Activated T-helper 1 cell treated with anti-CD3 and anti-CD28 coated beads, Interleukin-2, amount 50 U/mL, for 16 hours (primary cell): ENCODE measurements around the gene RASD1.
"Not testable (repeated sequence)": the region's sequence is repeated elsewhere in the genome, so short reads cannot be mapped to it uniquely, and the experiment has no call there.

Experiments
- DNase-seq, 2 donors: peaks; one replicate each; pipeline ENCODE4 v3.0.0-alpha.2; 2020; ENCODE audit warnings: low read depth in 1 of 2, low spot score in 1 of 2

The RASD1 gene

DNA sequence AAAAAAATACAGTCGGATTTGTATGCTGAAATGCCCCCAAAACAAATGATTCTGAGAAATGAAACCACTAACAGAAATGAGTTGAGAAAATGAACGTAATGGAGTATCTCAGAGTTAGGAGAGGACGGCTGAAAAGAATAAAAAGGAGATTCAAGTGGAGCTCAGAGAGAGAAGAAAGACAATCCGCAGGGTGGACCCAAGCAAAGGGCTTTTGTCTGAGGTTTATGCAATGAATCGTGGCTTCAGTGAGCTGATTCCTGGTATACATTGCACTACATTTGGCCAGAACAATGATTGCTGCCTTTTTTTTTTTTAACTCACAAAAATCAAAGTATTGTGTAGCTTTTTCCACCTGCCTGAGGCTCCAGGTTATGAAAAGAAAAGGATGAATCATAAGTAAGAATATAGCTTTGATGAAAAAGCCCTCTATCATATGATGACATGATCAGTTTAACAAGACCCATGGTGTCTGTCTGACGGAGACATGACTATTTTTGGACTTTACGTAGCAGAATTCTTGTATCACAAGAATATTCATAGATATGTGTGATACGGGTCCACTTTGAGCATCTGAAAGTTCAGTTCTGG lies 23.8 kb downstream of the RASD1 start:
- no peak for DNase-seq

DNA sequence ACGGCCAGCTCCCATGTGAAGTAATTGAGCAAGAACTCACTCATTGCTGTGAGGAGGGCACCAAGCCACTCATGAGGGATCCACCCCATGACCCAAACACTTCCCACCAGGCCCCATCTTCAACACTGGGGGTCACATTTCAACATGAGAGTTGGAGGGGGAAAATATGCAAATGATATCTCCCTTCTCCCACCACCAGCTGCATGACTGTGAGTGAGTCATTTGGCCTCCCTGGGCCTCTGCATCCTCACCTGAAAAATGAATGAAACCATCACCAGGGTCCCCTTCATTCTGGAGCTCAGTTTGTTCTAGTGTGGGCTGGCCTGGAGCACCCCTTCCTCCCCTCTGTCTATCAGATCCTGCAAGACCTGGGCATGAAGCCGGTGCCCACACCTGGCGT lies 26.2 kb downstream of the RASD1 start:
- DNase-seq: no peak

DNA sequence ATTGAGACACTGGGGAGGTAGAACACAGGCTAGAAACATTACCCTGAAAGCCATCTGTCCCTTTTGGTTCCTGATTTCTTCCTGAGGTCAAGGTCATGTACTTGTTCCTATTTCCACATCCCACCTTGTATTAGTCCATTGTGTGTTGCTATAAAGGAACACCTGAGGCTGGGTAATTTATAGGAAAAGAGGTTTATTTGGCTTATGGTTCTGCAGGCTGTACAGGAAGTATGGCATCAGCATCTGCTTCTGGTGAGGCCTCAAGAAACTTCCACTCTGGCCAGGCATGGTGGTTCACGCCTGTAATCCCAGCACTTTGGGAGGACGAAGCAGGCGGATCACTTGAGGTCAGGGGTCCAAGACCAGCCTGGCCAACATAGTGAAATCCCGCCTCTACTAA lies 26.8 kb downstream of the RASD1 start:
- no peak for DNase-seq

DNA sequence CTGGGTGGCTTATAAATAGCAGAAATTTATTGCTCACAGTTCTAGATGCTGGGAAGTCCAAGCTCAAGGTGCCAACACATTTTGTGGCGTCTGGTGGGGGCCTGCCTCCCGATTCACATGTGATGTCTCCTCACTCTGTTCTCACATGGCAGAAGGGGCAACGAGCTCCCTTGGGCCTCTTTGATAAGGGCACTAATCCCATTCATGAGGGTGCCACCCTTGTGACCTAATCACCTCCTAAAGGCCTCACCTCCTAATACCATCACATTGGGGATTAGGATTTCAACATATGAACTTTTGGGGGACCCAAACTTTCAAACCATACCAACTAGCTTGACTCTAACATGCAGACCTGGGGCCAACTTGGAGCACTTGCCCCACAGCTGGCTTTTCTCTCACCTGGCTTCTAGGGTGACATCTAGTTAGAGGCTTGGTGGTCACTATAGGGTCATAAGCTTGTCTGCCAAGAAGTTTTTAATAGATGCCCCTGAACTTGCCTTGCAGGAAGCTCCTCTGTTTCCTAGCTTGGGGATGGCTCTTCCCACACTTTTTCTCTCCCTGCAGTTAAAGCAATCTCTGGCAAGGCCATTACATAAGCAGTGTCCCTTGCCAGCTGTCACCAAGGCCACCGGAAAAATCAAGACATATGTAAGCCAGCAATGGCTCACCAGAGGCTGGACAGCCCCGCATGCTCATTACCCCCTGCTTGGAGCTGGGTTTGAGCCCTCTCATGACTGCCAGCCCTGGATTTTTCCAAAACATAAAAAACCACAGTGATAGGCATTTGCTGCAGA lies 27.8 kb downstream of the RASD1 start:
- no peak for DNase-seq

DNA sequence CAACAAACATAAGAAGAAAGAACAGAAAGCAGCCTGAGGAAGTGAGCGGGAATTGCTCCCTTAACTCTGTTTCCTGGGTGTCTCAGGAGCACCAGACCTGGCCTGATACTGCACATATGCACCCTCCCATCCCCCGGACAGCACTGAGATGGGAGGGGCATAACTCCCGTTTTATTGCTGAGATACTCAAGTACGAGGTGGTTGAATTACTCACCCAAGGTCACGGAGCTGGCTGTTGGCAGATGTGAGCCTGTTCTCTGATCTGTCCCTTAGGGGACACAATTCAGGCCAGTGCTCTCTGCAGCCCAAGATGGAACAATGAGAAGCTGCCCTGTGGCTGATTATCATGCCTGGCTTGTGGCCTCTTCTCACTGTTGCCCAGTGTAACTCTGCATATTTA lies 28.5 kb downstream of the RASD1 start:
- no peak for DNase-seq

DNA sequence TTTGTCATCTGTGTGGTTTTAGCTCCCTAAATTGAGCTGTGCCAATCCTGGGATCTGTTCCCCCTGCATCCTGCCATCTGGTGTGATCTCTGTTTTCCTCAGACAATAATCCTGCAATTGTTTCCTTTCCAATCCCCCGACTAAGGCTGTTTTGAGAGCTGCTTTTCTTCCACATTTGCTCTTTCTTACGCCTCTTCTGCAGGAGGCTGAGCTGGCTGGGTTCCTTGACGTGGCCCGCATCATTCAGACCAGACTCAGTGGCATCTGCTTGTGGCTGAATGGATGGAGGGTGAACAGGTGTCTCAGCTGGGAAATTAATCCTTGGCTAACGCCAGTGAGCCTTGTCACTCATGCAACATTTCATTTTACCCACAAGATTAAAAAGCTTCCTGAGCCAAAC lies 29.2 kb downstream of the RASD1 start:
- no peak for DNase-seq

DNA sequence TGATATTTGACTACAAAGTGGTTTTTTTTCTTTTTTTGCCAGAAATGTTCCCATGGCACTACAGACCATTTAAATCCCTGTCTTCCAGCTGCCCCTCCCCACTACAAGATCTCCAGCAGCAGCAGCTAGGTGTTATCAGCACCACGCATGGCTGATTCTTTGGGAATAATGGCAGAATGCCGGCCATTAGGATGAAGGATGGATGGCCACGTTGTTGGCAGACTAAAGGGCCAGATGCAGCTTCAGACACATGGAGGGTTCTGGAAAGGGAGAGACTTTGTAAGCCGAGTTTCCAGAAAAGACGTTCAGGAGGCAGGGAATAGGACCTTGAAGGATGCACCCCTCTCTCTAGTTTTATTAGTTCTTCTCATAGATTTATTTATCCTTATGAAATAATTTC lies 29.7 kb downstream of the RASD1 start:
- DNase-seq: no peak

DNA sequence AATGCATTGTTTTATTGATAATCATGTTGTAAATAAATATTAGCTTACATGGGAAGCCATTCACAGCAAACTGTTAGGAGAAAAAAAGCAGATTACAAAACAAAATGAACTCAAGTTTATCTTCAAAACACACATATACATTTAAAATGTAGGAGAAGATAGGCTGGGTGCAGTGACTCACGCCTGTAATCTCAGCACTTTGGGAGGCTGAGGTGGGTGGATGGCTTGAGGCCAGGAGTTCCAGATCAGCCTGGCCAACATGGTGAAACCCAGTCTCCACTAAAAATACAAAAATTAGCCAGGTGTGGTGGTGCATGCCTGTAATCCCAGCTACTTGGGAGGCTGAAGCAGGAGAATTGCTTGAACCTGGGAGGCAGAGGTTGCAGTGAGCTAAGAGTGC lies 30.3 kb downstream of the RASD1 start:
- DNase-seq: not testable (repeated sequence)

DNA sequence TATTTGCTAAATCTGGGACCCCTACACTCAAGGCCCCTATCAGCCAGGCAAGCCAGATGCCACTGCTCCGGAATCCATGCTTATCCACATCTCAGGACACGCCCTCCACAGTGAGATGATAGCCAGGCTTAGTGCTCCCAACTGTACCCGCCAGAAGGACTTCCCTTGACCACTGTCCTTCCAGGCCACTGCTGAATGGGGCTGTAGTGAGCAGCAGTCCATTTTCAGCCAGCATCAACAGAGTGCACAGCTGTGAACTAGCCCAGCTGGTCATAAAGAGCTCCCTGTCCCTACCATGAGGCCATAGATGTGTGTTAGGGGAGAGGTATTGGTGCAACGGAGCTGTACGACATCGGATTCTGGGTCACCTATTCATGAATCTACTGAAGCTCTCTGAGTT lies 32.4 kb downstream of the RASD1 start:
- no peak for DNase-seq

DNA sequence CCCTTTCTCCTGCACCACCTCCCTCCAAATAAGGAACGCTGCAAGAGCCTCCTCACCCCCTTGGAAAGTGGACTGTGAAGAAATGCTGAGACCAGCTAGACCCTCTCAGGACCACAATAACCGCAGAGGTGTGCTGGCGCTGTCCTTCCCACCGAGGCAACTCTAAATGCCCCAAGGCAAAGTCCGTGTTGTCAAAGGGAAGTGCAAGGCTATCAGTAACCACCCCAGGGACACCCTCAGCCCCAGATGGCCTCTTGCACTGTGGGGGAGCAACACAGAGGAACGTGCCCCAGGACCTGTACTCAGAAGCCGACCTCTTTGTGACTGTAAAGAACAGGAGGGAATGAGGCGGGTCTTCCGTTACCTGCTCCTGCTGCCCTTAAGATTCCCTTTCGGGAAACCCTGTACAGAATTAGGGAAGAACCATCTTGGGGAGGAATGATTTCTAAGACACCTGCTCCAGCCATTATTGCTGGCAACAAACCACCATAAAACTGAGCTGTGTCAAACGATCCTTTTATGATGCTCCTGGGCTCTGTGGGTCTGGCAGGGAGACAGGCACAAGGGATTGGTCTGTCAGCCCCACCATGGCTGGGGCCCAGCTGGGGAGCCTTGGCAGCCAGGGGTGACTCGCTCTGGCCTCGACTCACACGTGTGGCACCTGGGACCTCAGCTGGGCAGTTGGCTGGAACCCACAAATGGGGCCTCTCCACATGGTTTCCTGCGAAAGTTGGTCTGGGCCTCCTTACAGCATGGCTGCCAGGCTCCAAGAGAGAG lies 34.0 kb downstream of the RASD1 start:
- no peak for DNase-seq

DNA sequence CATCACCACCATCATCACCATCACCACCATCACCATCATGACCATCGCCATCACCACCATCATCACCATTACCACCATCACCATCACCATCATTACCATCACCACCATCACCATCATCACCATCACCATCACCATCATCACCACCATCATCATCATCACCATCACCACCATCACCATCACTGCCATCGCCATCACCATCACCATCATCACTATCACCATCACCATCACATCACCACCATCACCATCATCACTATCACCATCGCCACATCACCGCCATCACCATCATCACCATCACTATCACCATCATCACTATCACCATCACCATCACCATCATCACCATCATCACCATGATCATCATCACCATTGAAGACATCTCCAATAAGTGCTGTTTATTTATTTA lies 36.2 kb downstream of the RASD1 start:
- DNase-seq: no peak

DNA sequence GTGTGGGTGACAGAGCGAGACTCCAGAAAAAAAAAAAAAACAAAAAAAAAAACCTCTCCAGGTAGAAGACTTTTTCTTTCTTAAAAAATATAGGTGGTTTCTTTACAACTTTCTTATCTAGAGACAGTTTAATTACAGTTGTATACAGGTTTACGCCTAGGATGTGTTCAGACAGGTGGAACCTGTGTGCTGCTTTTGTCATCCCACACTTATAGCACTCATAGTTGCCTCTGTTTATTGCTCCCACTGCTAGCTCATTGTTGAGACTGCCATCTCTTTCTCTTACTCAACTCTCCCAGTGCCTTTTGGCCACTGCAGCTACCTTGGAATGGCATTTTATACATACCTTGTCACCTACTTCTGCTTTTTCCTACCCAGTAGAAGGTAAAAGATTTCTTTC lies 38.5 kb downstream of the RASD1 start:
- DNase-seq: no peak

DNA sequence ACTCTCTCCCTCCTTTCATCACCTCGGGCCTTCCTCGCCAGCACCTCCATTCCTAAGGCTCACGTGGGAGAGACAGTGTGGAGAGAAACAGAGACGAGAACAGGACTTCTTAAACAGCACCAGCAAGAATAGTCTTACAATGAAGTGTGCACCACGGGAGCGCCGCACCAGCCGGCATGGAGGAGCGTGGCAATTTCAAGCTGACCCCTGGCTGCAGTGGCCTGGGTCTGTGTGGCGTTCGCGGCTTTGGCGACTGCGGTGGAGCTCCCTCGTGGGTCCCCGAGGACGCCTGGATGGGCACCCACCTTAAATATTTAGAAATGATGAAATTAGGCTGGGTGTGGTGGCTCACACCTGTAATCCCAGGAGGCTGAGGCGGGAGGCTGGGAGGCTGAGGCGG lies 39.9 kb downstream of the RASD1 start:
- no peak for DNase-seq

DNA sequence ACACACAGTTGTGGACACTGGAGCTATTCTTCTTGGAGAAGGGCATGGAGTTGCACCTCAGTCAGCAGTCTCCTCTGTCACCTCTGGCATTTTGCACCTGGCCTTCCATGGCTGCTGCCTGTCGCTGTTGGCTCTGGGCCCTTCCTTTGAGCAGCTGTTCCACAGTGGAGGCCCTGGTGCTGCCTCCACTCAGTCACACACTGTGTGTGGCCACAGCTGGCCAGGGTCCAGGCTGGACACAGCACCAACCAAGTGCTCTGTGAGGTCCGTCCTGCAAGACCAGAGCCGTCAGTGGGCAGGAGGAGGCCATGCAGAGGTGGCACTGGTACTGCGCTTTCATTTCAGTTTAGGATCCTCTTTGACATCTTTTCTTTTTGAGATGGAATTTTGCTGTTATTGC lies 41.0 kb downstream of the RASD1 start:
- DNase-seq: no peak

DNA sequence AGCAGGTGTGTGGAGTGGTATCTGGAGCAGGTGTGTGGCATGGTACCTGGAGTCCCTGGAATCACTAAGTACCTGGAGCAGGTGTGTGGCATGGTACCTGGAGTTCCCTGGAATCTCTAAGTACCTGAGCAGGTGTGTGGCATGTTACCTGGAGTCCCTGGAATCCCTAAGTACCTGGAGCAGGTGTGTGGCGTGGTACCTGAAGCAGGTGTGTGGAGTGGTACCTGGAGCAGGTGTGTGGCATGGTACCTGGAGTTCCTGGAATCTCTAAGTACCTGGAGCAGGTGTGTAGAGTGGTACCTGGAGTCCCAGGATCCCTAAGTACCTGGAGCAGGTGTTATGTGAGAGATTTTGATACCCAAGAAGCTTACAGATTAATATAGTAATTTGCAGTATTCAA lies 41.5 kb downstream of the RASD1 start:
- DNase-seq: not testable (repeated sequence)

DNA sequence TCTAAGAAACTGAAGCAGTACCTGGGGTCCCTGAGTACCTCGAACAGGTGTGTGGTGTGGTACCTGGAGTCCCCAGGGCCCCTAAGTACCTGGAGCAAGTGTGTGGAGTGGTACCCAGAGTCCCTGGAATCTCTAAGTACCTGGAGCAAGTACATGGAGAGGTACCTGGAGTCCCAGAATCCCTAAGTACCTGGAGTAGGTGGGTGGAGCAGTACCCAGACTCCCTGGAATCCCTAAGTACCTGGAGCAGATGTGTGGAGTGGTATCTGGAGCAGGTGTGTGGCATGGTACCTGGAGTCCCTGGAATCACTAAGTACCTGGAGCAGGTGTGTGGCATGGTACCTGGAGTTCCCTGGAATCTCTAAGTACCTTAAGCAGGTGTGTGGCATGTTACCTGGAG lies 41.9 kb downstream of the RASD1 start:
- no peak for DNase-seq

DNA sequence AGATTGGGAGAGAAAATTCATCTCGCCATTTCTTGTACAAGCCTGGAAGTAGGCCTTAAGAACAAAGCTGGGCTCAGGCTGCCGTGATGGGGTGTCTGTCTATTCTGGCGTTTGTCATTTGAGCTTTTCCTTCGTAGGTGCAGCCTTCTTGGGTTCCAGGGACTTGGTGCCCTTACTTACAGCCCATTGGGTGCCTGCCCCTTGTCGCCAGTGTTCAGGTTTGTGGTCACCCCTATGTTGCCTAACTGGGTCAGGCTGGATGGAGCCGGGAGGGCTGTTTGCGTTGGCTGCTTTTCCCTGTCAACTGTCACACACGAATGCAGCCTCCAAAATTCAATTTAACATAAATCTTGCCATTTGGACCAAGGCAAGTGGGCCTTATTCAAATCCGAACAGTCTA lies 43.1 kb downstream of the RASD1 start:
- DNase-seq: no peak

DNA sequence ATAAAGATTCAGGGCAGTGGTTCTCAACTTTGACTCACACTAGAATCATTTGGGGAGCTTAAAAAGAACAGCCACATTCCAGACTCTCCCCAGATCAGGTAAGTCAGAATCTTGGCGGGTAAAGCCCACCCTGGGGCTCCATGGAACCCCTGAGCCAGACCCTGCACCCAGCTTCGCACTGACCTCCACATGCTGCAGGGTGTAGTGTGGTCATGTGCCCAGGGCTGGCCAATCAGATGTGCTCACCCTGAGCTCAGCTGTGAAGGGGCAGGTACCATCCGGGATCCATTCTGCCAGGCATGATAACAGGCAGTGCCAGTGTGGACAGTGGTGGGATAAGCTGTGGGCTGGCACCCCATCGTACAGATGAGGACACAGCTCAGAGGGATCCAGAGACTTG lies 47.5 kb downstream of the RASD1 start:
- no peak for DNase-seq

DNA sequence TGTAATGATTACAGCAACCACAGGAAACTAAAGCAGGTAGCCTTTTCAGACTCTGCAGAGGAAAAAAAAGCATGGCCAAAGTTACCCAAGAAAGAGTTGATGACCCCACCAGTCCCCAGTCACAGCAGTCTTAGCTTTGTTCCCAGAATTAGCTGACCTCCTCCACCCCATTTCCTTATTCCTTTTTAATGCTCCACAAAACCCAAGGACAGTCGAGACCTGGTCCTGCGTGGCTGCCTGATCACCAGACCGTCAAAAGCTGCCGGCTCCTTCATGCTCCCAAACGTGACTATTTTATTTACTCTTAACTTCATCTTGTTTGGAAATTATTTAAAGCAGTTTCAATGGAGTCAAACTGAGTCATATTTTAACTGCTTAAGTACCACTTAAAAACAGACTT lies 48.1 kb downstream of the RASD1 start:
- no peak for DNase-seq

DNA sequence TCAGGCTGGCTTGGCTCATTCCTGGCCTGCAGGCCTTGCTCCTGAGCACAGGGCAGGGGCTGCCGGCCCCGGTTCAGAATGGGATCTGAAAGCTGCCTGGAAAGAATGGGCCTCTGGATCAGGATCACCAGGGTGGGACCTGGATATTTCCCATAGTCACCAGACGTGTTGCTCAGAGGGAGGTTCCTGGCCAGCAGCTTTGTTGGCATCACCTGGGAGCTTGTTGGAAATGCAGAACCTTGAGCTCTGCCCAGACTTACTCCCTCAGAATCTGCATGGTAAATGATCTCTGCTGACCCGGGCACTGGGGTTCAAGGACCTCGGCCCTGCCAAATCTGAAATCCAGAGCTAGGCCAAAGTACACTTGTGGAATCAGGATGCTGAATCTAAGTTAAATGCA lies 48.9 kb downstream of the RASD1 start:
- no peak for DNase-seq

DNA sequence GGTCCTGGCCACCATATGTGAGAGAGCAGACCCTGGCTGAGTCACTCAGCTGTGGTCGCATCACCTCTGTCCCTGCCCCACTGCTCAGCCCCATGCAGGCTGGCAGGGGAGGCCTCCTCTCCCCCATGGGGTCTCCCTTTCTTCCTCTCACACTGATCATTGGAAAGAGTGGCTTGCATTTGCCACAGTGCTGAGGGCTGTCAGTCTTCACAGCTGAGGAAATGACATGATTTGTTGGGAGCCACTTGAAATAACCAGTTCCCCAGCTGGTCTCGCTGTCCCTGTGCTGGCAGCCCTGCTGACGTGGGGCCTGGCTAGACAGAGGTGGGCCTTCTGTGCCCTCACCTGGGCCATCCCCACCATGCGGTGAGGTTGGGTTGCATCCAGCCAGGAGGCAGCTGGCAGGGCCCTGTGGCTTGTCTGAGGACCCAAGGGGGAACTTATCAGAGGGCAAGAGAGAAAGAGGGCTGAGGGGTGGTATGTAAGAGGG lies 49.5 kb downstream of the RASD1 start:
- DNase-seq: no peak
